NCI-H524 (cell line): ENCODE results near the gene RHOU.
"Not testable (repeated sequence)": the region's sequence is repeated elsewhere in the genome, so short reads cannot be mapped to it uniquely, and the experiment has no call there.

Experiments used
- DNase-seq, 2 experiments: peaks; one replicate each; lab custom pipeline; 2025; lab: John Stamatoyannopoulos, UW

Gene RHOU

DNA sequence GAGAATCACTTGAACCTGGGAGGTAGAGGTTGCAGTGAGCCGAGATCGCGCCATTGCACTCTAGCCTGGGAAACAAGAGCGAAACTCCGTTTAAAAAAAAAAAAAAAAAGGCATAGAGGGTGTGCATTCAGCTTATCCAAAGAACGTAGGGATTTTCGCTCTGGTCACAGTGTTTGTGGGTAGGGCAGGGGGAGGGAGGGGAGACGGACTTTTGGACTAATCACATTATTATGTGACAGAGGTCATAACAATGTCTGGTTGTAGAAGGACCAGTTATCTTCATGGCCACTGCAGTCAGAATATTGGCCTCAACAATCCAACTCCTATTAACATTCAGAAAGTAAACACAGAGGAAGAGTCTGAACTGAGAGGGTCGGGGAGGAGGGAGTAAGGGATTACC lies 25.7 kb downstream of the RHOU start:
- DNase-seq, result no peak

- no peak for DNase-seq
Observed at GRCh38 chr1:228763561-228763960, 28.3 kb downstream of the RHOU start.

DNA sequence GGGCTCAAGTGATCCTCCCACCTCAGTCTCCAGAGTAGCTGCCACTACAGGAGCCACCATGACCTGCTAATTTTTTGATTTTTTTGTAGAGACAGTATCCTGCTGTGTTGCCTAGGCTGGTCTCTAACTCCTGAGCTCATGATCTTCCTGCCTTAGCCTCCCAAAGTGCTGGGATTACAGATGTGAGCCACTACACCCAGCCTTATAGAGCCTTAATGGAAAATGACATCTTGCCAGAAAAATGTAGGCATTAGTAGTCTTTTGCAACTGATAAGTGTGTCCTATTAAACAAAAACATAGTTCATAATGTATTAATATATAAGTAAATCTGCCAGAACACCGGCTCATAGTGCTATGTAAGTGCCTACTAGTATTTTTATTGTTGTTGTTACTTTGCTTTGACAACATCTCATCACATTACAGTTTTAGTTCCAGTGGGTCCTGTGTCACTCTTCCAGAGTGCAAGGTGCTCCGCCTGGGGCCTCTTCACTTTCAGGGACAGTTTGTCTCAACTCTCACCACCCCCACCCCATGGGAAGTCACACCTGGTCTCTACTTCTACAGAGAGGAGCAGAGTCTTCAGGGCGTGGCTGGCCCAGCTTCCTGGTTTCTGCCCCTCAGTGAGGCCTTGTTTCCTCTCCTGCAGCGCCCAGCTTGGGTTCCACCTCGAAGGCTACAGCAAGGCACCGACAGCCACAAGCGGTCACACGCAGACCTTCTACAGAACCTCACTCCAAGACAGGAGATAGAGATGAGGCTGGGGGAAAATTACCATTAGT lies 30.1 kb downstream of the RHOU start:
- DNase-seq, result no peak

DNA sequence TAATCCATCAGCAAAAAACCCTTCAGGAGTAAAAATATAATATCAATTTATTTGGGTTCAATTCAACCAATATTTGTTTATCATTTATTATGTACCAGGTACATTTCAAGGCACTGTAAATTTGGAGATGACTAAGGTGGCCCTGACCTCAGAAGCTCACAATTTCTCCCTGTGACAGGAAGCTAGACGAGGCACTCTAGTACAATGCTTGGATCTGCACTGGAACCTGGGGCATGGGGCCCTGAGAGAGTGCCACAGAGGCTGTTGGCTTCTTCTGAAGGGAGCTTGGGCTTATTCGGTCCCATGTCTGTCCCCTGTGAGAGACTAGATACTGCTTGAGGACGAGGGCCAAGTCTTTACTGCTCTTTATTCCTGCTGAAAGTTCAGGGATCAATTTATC lies 31.5 kb downstream of the RHOU start:
- DNase-seq, result no peak

GRCh38 chr1:228767636-228768354 lies 32.5 kb downstream of the RHOU start:
- DNase-seq, result peak; percentile 61 to 68

- peak; percentile 68 to 82 for DNase-seq
Observed at GRCh38 chr1:228768355-228769000, 33.2 kb downstream of the RHOU start.

DNA sequence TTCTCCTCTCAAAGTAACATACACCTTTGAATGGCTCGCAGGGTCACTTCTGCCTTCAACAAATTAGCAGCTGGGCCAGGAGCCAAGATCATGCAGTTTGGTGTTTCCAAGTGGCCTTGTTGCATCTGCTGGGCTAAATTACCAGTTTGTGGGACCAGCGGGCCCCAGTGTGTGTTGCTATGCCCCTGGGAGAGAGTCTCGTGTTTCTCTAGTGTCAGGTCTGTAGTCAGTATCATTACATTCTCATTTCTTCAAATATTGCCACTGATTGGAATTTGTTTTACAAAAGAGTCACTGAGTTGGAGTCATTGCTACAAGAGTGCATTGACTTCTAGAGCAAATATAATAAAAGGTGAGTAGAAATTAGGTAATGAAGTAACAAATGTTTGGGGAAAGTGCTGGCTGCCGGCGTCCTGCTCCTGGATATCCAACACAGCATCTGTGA lies 35.5 kb downstream of the RHOU start:
- peak; percentile 70 to 86 for DNase-seq

DNA sequence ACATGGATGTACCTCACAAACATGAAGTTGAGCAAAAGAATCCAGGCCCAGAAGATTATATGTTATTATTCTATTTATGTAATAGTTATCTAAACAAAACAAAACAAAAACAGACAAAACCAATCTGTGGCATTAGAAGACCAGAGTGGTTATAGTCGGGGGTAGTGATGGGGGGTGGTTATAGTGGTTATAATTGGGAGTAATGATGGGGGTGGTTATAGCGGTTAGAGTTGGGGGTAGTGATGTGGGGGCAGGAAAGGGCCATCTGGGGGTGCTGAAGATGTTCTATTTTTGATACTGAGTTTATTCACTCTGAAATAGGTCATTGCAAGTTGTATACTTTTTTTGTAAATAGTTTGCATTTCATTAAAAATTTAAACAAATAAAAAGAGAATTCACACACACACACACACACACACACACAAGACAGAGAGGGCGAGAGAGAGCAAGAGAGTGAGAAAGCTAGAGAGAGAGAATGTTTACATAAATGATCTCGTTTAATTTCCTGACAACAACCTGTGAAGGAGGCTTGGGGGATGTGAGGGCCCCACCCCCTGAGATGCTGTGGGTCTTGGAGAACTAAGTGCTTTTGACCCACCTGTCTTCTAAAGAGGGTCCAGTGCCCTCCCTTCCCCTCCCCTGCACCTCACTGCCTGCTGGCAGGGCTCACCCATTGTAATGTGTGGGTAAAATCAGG lies 37.4 kb downstream of the RHOU start:
- no peak for DNase-seq

- not testable (repeated sequence) for DNase-seq
Observed at GRCh38 chr1:228775946-228776345, 40.7 kb downstream of the RHOU start.

- DNase-seq, result no peak
Observed at GRCh38 chr1:228776449-228776848, 41.2 kb downstream of the RHOU start.

GRCh38 chr1:228777236-228777635 lies 42.0 kb downstream of the RHOU start:
- DNase-seq, result no peak

DNA sequence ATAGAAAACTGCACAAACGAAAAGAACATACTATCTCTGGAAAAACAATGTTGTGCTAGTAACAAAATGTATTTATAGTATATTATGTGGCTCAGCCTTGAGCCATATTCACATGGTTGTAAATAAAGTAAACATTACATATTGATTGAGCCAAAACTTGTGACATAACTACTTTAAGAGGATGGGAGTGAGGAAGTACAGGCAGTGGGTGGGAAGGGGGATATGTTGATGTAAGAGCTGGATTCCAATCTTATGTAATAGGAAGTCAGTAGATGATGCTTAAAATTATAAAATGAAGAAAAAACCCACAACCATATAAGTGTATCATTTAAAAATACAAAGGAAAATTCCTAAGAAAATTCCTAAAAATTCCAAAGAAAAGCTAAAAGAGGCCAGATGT lies 42.7 kb downstream of the RHOU start:
- no peak for DNase-seq

DNA sequence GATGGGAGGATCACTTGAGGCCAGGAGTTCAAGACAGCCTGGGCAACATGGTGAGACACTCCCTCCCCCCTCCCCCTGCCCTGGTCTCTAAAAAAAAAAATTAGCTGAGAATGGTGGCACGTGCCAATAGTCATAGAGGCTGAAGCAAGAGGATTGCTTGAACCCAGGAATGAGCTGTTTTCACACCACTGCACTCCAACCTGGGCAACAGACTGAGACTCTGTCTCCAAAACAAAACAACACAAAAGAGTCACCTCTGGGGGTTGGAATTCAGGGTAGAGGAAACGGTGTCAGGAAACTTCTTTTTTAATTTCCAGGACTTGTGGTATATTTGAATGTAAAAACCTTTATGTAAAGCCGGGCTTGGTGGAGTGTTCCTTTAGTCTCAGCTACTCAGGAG lies 43.2 kb downstream of the RHOU start:
- DNase-seq, result no peak

DNA sequence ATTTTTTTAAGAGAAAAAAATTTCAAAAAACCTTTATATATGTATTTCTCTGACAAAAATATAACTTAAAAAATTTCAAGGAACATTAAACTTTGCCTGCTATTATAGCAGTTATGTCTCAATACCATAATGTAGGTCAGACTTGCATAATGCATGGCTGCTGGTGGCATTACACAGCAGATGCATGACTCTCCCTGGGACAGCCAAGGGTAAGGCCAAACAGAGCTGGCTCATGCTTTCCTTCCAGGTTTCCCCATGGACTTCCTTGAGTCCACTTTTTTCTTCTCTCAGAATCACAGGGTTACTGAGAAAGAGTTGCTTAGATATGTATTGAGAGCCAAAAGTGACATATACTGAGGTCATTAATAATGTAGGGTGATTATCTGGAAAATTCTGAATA lies 43.7 kb downstream of the RHOU start:
- no peak for DNase-seq

GRCh38 chr1:228781161-228781808 lies 46.0 kb downstream of the RHOU start:
- peak; percentile 93 to 98 for DNase-seq

DNA sequence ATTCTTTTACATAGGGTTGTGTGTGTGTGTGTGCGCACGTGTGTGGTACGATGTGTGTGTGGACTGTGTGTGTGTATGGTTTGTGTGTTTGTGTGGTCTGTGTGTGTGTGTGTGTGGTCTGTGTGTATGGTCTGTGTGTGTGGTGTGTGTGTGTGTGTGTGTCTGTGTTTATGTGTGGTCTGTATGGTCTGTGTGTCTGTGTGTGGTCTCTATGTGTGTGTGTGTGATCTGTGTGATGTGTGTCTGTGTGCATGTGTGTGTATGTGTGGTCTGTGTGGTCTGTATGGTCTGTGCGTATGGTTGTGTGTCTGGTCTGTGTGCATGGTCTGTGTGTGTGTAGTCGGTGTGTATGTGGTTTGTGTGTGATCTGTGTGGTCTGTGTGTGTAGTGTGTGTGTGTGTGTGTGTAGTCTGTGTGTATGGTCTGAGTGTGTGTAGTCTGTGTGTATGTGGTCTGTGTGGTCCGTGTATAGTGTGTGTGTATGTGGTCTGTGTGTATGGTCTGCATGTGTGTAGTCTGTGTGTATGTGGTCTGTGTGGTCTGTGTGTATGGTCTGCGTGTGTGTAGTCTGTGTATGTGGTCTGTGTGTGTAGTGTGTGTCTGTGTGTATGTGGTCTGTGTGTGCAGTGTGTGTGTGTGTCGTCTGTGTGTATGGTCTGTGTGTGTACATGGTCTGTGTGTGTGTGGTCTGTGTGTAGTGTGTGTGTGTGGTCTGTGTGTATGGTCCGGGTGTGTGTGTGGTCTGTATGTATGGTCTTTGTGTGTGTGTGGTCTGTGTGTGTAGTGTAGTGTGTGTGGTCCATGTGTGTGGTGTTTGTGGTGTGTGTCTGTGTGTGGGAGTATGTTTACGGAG lies 46.8 kb downstream of the RHOU start:
- DNase-seq, result no peak

DNA sequence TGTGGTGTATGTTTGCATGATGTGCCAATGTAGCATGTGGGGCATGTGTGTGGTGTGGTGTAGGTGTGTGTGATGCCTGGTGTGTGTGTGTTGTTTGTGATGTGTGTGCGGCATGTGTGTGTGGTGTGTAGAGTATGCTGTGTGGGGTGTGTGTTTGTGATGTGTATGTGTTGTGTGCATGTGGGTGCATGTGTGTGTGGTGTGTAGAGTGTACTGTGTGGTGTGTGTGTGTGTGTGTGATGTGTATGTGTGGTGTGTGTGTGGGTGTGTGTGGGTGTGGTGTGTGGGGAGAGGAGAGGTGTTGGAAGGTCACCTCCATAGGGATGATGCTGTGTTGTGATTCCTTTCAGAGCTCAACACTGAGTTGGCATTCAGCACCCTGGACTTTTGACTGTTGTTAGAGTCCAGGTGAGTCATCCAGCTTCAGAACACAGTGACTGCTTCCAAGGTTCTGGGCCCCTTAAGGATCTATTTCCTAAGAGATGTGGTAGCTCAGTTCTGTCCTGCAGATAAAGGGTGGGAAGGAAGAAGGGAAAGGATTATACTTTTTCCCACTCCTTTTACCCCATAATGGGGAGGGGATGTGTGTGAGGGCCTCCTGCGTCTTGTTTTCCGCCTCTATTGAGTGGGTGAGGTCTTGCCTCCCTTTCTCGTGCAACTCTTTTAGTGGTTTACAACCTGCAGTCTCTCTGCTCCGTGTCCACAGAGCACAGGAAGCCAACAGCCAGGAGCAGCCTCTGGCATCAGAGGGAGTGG lies 47.6 kb downstream of the RHOU start:
- no peak for DNase-seq

DNA sequence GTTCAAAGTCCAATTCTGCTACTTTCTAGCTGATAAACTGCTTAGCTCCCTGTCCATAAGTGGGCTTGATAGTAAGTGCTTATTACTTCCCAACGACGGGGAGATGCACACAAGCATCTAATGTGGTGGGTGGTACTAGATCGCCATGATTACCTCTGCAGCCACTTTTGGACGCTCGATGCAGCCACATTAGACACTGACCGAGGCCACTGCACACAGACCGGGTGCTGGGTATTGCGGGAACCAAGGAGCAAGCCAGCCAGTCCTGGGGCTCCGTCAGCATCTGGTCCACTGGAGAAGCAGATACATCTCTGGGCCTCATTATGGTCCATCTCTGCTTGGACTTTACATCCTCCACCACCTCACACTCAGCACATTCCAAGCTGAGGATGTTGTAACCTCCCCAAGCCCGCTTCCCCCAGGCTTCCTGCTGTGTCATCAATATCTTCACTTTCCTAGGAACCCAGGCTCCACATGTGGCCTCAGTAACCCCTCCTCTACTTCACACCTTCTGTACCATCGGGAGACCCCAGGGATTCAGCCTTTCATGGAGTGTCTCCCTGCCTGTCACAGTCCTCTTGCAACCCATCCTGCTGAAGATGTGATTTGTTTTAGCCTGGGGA lies 48.2 kb downstream of the RHOU start:
- DNase-seq, result no peak

GRCh38 chr1:228784181-228784580 lies 48.9 kb downstream of the RHOU start:
- peak in 1 of 2 experiments; percentile 3 for DNase-seq
